ENCODE data around the gene NDUFS2. TPM values are rescaled to one million over a fixed set of nuclear protein-coding genes. Genes with fewer than 3 reads are reported as not detected.
"Not testable (repeated sequence)": the region's sequence is repeated elsewhere in the genome, so short reads cannot be mapped to it uniquely, and the experiment has no call there.

Gene NDUFS2
- total and polyA plus RNA-seq, 2 experiments from 2014 or later = 103 to 163 TPM

GRCh38 chr1:161244888-161245287 lies 42.7 kb downstream of the NDUFS2 start:
- Histone ChIP-seq H4K20me1 (ENCODE audit: insufficient read depth, poor library complexity, severe bottlenecking) (no peaks in the 10 kb centered on the region), H3K27ac (peak overlapping the region; percentile 48), H2AFZ (no peak overlapping the region), H3K9me3 (ENCODE audit: low read depth) (no peaks in the 10 kb centered on the region), H3K4me1 (ENCODE audit: insufficient read depth) (no peaks in the 10 kb centered on the region), H3K4me3 (no peak overlapping the region), H3K4me2 (no peak overlapping the region), H3K9me2 (replicated peaks; ENCODE audit: insufficient read depth) (no peaks in the 10 kb centered on the region), H3K36me3 (replicated peaks; ENCODE audit: insufficient read depth, low read depth) (no peaks in the 10 kb centered on the region), H3K79me2 (no peaks in the 10 kb centered on the region), H3K27me3 (no peaks in the 10 kb centered on the region)
- DNase-seq (ENCODE audit: low spot score) = no peak
- TF ChIP-seq EZH2phosphoT487 (IDR thresholded peaks at IDR 0.05; ENCODE audit: low read depth, severe bottlenecking, unreplicated experiment) (no peak), CTCF (IDR thresholded peaks at IDR 0.05; ENCODE audit: poor library complexity) (no peak), EZH2 (IDR thresholded peaks at IDR 0.05; ENCODE audit: borderline replicate concordance) (no peak)
- WGBS (ENCODE audit: low lambda C conversion rate, missing lambda C conversion rate) = 86% methylated on average over 4 of the region's 4 CpGs

- not testable (repeated sequence) for H3K9me2 ChIP-seq (replicated peaks; ENCODE audit: insufficient read depth); H3K36me3 ChIP-seq (replicated peaks; ENCODE audit: insufficient read depth, low read depth); H3K9me3 ChIP-seq (ENCODE audit: low read depth); H3K27ac ChIP-seq; DNase-seq (ENCODE audit: low spot score); H3K27me3 ChIP-seq; H3K4me2 ChIP-seq; H3K79me2 ChIP-seq; H4K20me1 ChIP-seq (ENCODE audit: insufficient read depth, poor library complexity, severe bottlenecking); H3K4me3 ChIP-seq; H2AFZ ChIP-seq; H3K4me1 ChIP-seq (ENCODE audit: insufficient read depth)
- 97% methylated on average over 5 of the region's 5 CpGs for WGBS (ENCODE audit: low lambda C conversion rate, missing lambda C conversion rate)
These were observed 47.9 kb downstream of the NDUFS2 start for GRCh38 chr1:161250100-161250499.

- no peaks in the 10 kb centered on the region for H3K79me2 ChIP-seq
- DNase-seq (ENCODE audit: low spot score) = no peak
- H2AFZ ChIP-seq = no peak overlapping the region
- WGBS (ENCODE audit: low lambda C conversion rate, missing lambda C conversion rate) = 71% methylated on average over 7 of the region's 7 CpGs
- no peak overlapping the region for H3K4me3 ChIP-seq
- H3K9me2 ChIP-seq (replicated peaks; ENCODE audit: insufficient read depth) = no peaks in the 10 kb centered on the region
- no peaks in the 10 kb centered on the region for H4K20me1 ChIP-seq (ENCODE audit: insufficient read depth, poor library complexity, severe bottlenecking)
- no peaks in the 10 kb centered on the region for H3K27me3 ChIP-seq
- TF ChIP-seq EZH2phosphoT487 (IDR thresholded peaks at IDR 0.05; ENCODE audit: low read depth, severe bottlenecking, unreplicated experiment) (no peak), CTCF (IDR thresholded peaks at IDR 0.05; ENCODE audit: poor library complexity) (no peak), EZH2 (IDR thresholded peaks at IDR 0.05; ENCODE audit: borderline replicate concordance) (no peak)
- H3K36me3 ChIP-seq (replicated peaks; ENCODE audit: insufficient read depth, low read depth) = no peaks in the 10 kb centered on the region
- H3K4me1 ChIP-seq (ENCODE audit: insufficient read depth) = no peaks in the 10 kb centered on the region
- H3K9me3 ChIP-seq (ENCODE audit: low read depth) = no peaks in the 10 kb centered on the region
- H3K4me2 ChIP-seq = no peak overlapping the region
- H3K27ac ChIP-seq = no peak overlapping the region
These were observed 48.7 kb downstream of the NDUFS2 start for GRCh38 chr1:161250829-161251228.

GRCh38 chr1:161251579-161251978 lies 49.4 kb downstream of the NDUFS2 start:
- H2AFZ ChIP-seq = no peak overlapping the region
- H3K27ac ChIP-seq = no peak overlapping the region
- TF ChIP-seq EZH2phosphoT487 (IDR thresholded peaks at IDR 0.05; ENCODE audit: low read depth, severe bottlenecking, unreplicated experiment) (no peak), EZH2 (IDR thresholded peaks at IDR 0.05; ENCODE audit: borderline replicate concordance) (no peak), CTCF (IDR thresholded peaks at IDR 0.05; ENCODE audit: poor library complexity) (no peak)
- no peak for DNase-seq (ENCODE audit: low spot score)
- H3K4me2 ChIP-seq = no peak overlapping the region
- H3K79me2 ChIP-seq = no peaks in the 10 kb centered on the region
- H3K4me3 ChIP-seq = no peak overlapping the region
- 95% methylated on average over 8 of the region's 8 CpGs for WGBS (ENCODE audit: low lambda C conversion rate, missing lambda C conversion rate)
- H3K9me3 ChIP-seq (ENCODE audit: low read depth) = no peaks in the 10 kb centered on the region
- no peaks in the 10 kb centered on the region for H4K20me1 ChIP-seq (ENCODE audit: insufficient read depth, poor library complexity, severe bottlenecking)
- no peaks in the 10 kb centered on the region for H3K9me2 ChIP-seq (replicated peaks; ENCODE audit: insufficient read depth)
- no peaks in the 10 kb centered on the region for H3K36me3 ChIP-seq (replicated peaks; ENCODE audit: insufficient read depth, low read depth)
- no peaks in the 10 kb centered on the region for H3K4me1 ChIP-seq (ENCODE audit: insufficient read depth)
- H3K27me3 ChIP-seq = no peaks in the 10 kb centered on the region

GRCh38 chr1:161255302-161255701 lies 53.1 kb downstream of the NDUFS2 start:
- H3K27ac ChIP-seq; H3K4me2 ChIP-seq; H3K4me3 ChIP-seq; H3K9me2 ChIP-seq (replicated peaks; ENCODE audit: insufficient read depth); H2AFZ ChIP-seq; H3K4me1 ChIP-seq (ENCODE audit: insufficient read depth); H4K20me1 ChIP-seq (ENCODE audit: insufficient read depth, poor library complexity, severe bottlenecking); DNase-seq (ENCODE audit: low spot score); H3K36me3 ChIP-seq (replicated peaks; ENCODE audit: insufficient read depth, low read depth); H3K79me2 ChIP-seq; H3K9me3 ChIP-seq (ENCODE audit: low read depth): not testable (repeated sequence)
- WGBS (ENCODE audit: low lambda C conversion rate, missing lambda C conversion rate) = 86% methylated on average over 5 of the region's 5 CpGs
- H3K27me3 ChIP-seq = peaks cover 22% of the 10 kb centered on the region

- WGBS (ENCODE audit: low lambda C conversion rate, missing lambda C conversion rate) = 30% methylated on average over 4 of the region's 4 CpGs
- H3K4me1 ChIP-seq (ENCODE audit: insufficient read depth) = not testable (repeated sequence)
These were observed 53.9 kb downstream of the NDUFS2 start for GRCh38 chr1:161255955-161256520.

More at GRCh38 chr1:161255955-161256520, 53.9 kb downstream of the NDUFS2 start:
- not testable (repeated sequence) for H2AFZ ChIP-seq; H3K4me3 ChIP-seq; H3K9me2 ChIP-seq (replicated peaks; ENCODE audit: insufficient read depth); H3K9me3 ChIP-seq (ENCODE audit: low read depth); H4K20me1 ChIP-seq (ENCODE audit: insufficient read depth, poor library complexity, severe bottlenecking); H3K36me3 ChIP-seq (replicated peaks; ENCODE audit: insufficient read depth, low read depth); DNase-seq (ENCODE audit: low spot score); H3K4me2 ChIP-seq; H3K79me2 ChIP-seq; H3K27ac ChIP-seq
- H3K27me3 ChIP-seq = peaks cover 26% of the 10 kb centered on the region
